ENCODE measurements around the gene RTP3. TPM values are rescaled to one million over a fixed set of nuclear protein-coding genes. Genes with fewer than 3 reads are reported as not detected.
"Not testable (repeated sequence)": the region's sequence is repeated elsewhere in the genome, so short reads cannot be mapped to it uniquely, and the experiment has no call there.

The RTP3 gene
- total RNA-seq, 1 donor from 2014 or later, result not detected

GRCh38 chr3:46542801-46543201, 45.0 kb downstream of the RTP3 start:
- no peak for DNase-seq (ENCODE audit: low read depth)
- H3K4me3 ChIP-seq (ENCODE audit: low read depth, low read length), result no peak overlapping the region
- no peak for TF ChIP-seq CTCF (conservative IDR thresholded peaks at IDR 0.05; ENCODE audit: low read depth, low read length)

- TF ChIP-seq CTCF (conservative IDR thresholded peaks at IDR 0.05; ENCODE audit: low read depth, low read length), result no peak
- no peak overlapping the region for H3K4me3 ChIP-seq (ENCODE audit: low read depth, low read length)
- DNase-seq (ENCODE audit: low read depth), result no peak
Observed at GRCh38 chr3:46544771-46545503, 47.2 kb downstream of the RTP3 start.

GRCh38 chr3:46545818-46546630, 48.2 kb downstream of the RTP3 start:
- no peak for TF ChIP-seq CTCF (conservative IDR thresholded peaks at IDR 0.05; ENCODE audit: low read depth, low read length)
- DNase-seq (ENCODE audit: low read depth), result no peak
- no peak overlapping the region for H3K4me3 ChIP-seq (ENCODE audit: low read depth, low read length)

GRCh38 chr3:46546896-46547440, 49.2 kb downstream of the RTP3 start:
- DNase-seq (ENCODE audit: low read depth), result no peak
- H3K4me3 ChIP-seq (ENCODE audit: low read depth, low read length), result no peak overlapping the region
- TF ChIP-seq CTCF (conservative IDR thresholded peaks at IDR 0.05; ENCODE audit: low read depth, low read length), result no peak

GRCh38 chr3:46548611-46549010, 50.8 kb downstream of the RTP3 start:
- H3K4me3 ChIP-seq (ENCODE audit: low read depth, low read length); DNase-seq (ENCODE audit: low read depth): not testable (repeated sequence)

- no peak for TF ChIP-seq CTCF (conservative IDR thresholded peaks at IDR 0.05; ENCODE audit: low read depth, low read length)
- DNase-seq (ENCODE audit: low read depth), result no peak
- H3K4me3 ChIP-seq (ENCODE audit: low read depth, low read length), result no peak overlapping the region
Observed at GRCh38 chr3:46549408-46549904, 51.7 kb downstream of the RTP3 start.

- TF ChIP-seq CTCF (conservative IDR thresholded peaks at IDR 0.05; ENCODE audit: low read depth, low read length), result no peak
- H3K4me3 ChIP-seq (ENCODE audit: low read depth, low read length), result no peak overlapping the region
- DNase-seq (ENCODE audit: low read depth), result no peak
Observed at GRCh38 chr3:46549989-46550388, 52.2 kb downstream of the RTP3 start.

Data from epithelial cell of proximal tubule (primary cell).